ENCODE results near the gene MMP21. TPM values are rescaled to one million over a fixed set of nuclear protein-coding genes. Genes with fewer than 3 reads are reported as not detected.

The MMP21 gene
- total and polyA plus RNA-seq, 2 of the 13 experiments (the other 11 are each of a cell fraction or from before 2014, with no cell fraction given), result not detected

GRCh38 chr10:125816548-125816947 lies 40.9 kb upstream of the MMP21 start (continued):
- TF ChIP-seq ZNF446 (CRISPR knock-in tag; IDR thresholded peaks at IDR 0.05) (no peak), ZKSCAN1 (IDR thresholded peaks at IDR 0.05; ENCODE audit: low read length) (no peak), ZFY (CRISPR knock-in tag; IDR thresholded peaks at IDR 0.05) (no peak), ZSCAN25 (CRISPR knock-in tag; IDR thresholded peaks at IDR 0.05) (no peak)
- TF ChIP-seq, protein P1, sequence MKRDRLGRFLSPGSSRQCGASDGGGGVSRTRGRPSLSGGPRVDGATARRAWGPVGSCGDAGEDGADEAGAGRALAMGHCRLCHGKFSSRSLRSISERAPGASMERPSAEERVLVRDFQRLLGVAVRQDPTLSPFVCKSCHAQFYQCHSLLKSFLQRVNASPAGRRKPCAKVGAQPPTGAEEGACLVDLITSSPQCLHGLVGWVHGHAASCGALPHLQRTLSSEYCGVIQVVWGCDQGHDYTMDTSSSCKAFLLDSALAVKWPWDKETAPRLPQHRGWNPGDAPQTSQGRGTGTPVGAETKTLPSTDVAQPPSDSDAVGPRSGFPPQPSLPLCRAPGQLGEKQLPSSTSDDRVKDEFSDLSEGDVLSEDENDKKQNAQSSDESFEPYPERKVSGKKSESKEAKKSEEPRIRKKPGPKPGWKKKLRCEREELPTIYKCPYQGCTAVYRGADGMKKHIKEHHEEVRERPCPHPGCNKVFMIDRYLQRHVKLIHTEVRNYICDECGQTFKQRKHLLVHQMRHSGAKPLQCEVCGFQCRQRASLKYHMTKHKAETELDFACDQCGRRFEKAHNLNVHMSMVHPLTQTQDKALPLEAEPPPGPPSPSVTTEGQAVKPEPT (CRISPR knock-in tag; IDR thresholded peaks at IDR 0.05; ENCODE audit: low read depth), result no peak

DNA sequence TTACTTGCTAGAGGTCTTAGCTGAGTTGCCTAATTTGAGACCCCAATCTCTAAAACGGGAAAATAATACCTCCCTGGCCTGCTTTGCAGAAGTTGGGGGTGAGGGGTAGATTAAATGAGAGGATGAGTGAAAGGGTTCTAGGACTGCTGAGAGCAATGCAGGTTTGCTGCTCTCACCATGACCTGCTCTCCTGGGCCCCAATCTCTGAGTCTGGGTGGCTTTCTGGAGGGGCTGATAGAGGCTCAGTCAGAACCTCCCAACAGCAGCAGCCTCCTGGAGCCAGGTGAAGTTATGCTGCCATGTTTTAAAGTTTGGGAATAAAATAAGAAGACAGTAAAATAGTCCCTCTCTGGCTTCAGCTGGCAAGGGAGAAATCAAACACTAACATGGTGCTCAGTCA lies 40.1 kb upstream of the MMP21 start:
- Histone ChIP-seq H2AFZ (ENCODE audit: low read length) (no peak overlapping the region), H3K4me1 (ENCODE audit: insufficient read depth, low read length) (peaks cover 8% of the 10 kb centered on the region), H3K36me3 (replicated peaks in 1 of 2; ENCODE audit: control insufficient read depth in 1 of 2, insufficient read depth in 2 of 2, low read length in 2 of 2) (peaks cover 4 to 9% of the 10 kb centered on the region in 2 experiments; a peak in 3 of 5 replicates), H4K20me1 (ENCODE audit: insufficient read depth, low read length) (no peaks in the 10 kb centered on the region), H3K9me3 (ENCODE audit: low read length) (no peaks in the 10 kb centered on the region), H3K27me3 (ENCODE audit: control insufficient read depth in 1 of 2, insufficient read depth in 2 of 2, low read length in 2 of 2) (no peaks in the 10 kb centered on the region), H3K27ac (ENCODE audit: extremely low read length, insufficient read depth, low read length) (no peak overlapping the region), H3K4me3 (replicated peaks in 1 of 3; ENCODE audit: insufficient read depth in 1 of 3, low read depth in 2 of 3, low read length in 3 of 3) (no peak overlapping the region), H3K79me2 (ENCODE audit: insufficient read depth, low read length) (no peaks in the 10 kb centered on the region), H3K4me2 (ENCODE audit: low read depth, low read length) (no peak overlapping the region), H3K9ac (ENCODE audit: insufficient read depth, low read depth, low read length) (no peak overlapping the region)
- no peak for FAIRE-seq
- intact Hi-C loops (cut with micrococcal nuclease; ENCODE audit: unreplicated experiment), result no loop called here
- WGBS (ENCODE audit: low lambda C conversion rate), result 0% methylated on average over 1 of the region's 1 CpG
- no peak for DNase-seq (ENCODE audit: low spot score)
- no peak for TF ChIP-seq MED13 (CRISPR knock-in tag; IDR thresholded peaks at IDR 0.05)
- no peak for TF ChIP-seq JARID2 (CRISPR knock-in tag; IDR thresholded peaks at IDR 0.05; ENCODE audit: insufficient replicate concordance)
- no peak for TF ChIP-seq ZNF235 (CRISPR knock-in tag; IDR thresholded peaks at IDR 0.05; ENCODE audit: borderline replicate concordance)
- no peak for TF ChIP-seq BHLHE40 (IDR thresholded peaks at IDR 0.05; ENCODE audit: low read length)
- TF ChIP-seq ZNF207 (IDR thresholded peaks at IDR 0.05; ENCODE audit: borderline replicate concordance), result no peak
- TF ChIP-seq DPF2 (CRISPR knock-in tag; IDR thresholded peaks at IDR 0.05; ENCODE audit: borderline replicate concordance, low read depth), result no peak
- in situ Hi-C loops (cut with HindIII; ENCODE audit: extremely low pct_ligation_motif_present, low pct_unique_long_range_greater_than_20kb), result no loop called here
- CTCF ChIA-PET (ENCODE audit: low intra/inter-chr PET ratio, low total read pairs), result no interaction called here
- no peak for ATAC-seq
- BruUV-seq (replicated peaks), result no TSS peak
- POLR2A ChIA-PET, result no interaction called here
